ENCODE results near the gene NUMB.
"Not testable (repeated sequence)": the region's sequence is repeated elsewhere in the genome, so short reads cannot be mapped to it uniquely, and the experiment has no call there.

Gene NUMB

DNA sequence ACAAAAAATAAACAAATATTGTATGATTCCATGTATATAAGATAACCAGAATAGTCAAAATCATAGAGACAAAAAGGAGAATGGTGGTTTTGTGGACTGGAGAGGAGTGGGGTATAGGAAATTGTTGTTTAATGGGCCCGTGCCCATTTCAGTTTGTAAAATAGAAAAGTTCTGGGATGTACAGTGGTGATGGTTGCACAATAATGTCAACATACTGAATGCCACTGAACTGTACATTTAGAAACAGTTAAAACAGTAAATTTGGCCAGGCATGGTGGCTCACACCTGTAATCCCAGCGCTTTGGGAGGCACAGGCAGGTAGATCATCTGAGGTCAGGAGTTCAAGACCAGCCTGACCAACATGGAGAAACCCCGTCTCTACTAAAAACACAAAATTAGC, 40.1 kb downstream of the NUMB start:
- no peak overlapping the region for H3K27ac ChIP-seq
- no peak for TF ChIP-seq ZFX (IDR thresholded peaks at IDR 0.05; ENCODE audit: borderline replicate concordance)
- TF ChIP-seq, protein P1, sequence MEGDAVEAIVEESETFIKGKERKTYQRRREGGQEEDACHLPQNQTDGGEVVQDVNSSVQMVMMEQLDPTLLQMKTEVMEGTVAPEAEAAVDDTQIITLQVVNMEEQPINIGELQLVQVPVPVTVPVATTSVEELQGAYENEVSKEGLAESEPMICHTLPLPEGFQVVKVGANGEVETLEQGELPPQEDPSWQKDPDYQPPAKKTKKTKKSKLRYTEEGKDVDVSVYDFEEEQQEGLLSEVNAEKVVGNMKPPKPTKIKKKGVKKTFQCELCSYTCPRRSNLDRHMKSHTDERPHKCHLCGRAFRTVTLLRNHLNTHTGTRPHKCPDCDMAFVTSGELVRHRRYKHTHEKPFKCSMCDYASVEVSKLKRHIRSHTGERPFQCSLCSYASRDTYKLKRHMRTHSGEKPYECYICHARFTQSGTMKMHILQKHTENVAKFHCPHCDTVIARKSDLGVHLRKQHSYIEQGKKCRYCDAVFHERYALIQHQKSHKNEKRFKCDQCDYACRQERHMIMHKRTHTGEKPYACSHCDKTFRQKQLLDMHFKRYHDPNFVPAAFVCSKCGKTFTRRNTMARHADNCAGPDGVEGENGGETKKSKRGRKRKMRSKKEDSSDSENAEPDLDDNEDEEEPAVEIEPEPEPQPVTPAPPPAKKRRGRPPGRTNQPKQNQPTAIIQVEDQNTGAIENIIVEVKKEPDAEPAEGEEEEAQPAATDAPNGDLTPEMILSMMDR (IDR thresholded peaks at IDR 0.05) = no peak

DNA sequence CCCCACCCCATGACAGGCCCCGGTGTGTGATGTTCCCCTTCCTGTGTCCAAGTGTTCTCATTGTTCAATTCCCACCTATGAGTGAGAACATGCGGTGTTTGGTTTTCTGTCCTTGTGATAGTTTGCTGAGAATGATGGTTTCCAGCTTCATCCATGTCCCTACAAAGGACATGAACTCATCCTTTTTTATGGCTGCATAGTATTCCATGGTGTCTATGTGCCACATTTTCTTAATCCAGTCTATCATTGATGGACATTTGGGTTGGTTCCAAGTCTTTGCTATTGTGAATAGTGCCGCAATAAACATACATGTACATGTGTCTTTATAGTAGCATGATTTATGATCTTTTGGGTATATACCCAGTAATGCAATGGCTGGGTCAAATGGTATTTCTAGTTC, 52.1 kb downstream of the NUMB start:
- H3K27ac ChIP-seq = not testable (repeated sequence)

DNA sequence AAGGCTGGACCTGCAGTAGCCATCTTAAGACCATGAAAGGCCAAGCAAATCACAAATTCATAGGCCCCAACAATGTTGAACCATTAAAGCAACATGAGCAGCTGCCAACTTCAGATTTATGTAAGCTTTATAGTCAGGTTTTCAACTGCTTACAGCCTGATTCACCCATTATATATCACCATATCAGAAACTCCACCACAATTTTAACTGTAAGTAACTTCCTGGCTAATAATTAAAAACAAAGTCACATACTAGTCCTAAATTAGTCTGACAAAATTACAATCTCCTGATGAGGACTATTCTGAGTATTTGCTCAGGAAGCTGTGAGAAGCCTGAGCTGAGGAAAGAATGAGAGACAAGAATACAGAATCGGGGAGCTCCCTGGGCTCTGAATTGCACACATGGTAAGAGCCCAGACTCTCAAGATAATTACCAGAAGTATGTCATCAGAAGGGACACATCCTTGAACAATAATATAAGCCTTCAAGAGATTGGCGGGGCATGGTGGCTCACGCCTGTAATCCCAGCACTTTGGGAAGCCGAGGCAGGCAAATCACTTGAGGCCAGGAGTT, 55.1 kb downstream of the NUMB start:
- no peak overlapping the region for H3K27ac ChIP-seq

DNA sequence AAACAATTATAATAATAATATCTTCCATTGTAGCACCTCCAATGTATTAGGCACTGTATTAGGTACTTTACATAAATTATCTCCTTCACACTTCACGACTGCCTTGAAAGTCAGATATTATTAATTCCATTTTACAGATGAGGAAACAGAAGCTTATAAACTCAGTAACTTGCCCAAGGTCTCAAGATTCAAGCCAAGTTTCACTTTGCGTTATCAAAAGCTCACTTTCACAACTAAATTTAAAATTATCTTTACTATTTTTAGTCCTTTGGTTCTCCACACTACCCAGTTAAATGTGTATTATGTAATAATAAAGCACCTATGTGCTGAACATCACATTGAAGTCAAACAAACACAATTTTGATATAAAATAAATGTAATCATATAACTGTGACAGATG, 55.8 kb downstream of the NUMB start:
- TF ChIP-seq, protein P1 (IDR thresholded peaks at IDR 0.05) = no peak
- TF ChIP-seq ZFX (IDR thresholded peaks at IDR 0.05; ENCODE audit: borderline replicate concordance) = no peak
- no peak overlapping the region for H3K27ac ChIP-seq

More for the DNA sequence above, 55.1 kb downstream of the NUMB start:
- no peak for TF ChIP-seq ZFX (IDR thresholded peaks at IDR 0.05; ENCODE audit: borderline replicate concordance)
- TF ChIP-seq, protein P1 (IDR thresholded peaks at IDR 0.05) = no peak

DNA sequence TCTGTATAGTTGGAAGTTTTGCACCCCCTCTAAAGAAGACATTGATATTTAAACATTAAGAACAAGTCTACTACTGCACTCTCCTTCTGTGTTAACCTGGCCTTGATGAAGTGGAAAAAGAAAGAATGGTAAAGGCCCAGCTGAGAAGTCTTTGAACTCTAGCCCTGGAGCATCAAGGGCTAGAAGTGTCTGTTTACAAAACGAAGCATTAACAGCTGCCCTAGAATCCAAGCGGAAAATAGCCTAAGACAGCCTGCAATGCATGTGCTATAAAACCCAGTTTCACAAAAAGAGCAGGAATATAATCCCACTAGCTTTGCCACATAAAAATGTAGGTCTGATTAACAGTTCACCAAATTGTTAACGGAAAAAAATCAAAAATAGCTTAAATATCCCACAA, 60.5 kb downstream of the NUMB start:
- no peak overlapping the region for H3K27ac ChIP-seq
- TF ChIP-seq, protein P1 (IDR thresholded peaks at IDR 0.05) = no peak
- no peak for TF ChIP-seq ZFX (IDR thresholded peaks at IDR 0.05; ENCODE audit: borderline replicate concordance)

DNA sequence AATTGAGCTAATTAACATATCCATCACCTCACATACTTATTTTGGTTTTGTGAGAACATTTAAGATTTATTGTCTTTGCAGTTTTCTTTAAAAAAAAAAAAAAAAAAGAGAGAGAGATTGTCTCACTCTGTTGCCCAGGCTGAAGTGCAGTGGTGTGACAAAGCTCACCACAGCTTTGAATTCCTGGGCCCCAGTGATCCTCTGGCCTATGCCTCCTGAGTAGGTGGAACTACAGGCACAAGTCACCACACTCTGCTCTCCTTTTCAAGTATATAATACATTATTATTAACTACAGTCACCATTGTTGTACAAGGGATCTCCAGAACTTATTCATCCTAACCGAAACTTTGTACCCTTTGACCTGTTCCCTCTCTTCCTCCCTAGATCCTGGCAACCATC, 64.0 kb downstream of the NUMB start:
- H3K27ac ChIP-seq = no peak overlapping the region
- no peak for TF ChIP-seq ZFX (IDR thresholded peaks at IDR 0.05; ENCODE audit: borderline replicate concordance)
- TF ChIP-seq, protein P1 (IDR thresholded peaks at IDR 0.05) = no peak

DNA sequence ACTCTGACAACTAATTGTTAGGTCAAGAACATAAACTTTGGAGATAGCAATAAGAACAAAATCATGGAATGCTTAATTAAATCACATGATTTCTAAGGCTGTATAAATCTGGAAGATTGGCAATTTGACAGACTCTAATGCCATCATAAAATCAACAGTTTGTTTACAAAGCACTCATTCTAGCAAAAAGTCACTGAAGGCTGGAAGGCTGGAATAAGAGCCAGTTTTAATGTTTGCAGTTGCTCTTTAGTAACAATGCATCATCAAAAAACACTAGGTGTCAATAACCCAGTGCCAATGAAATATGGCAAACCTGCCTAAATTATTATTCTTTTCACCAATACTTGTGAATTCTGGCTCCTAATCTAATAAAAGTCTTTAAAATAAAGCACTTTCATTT, 65.0 kb downstream of the NUMB start:
- H3K27ac ChIP-seq = no peak overlapping the region
- TF ChIP-seq ZFX (IDR thresholded peaks at IDR 0.05; ENCODE audit: borderline replicate concordance) = no peak
- TF ChIP-seq, protein P1 (IDR thresholded peaks at IDR 0.05) = no peak
